CD14-positive monocyte (primary cell): ENCODE measurements around the gene TBC1D16. TPM values are rescaled to one million over a fixed set of nuclear protein-coding genes. Genes with fewer than 3 reads are reported as not detected.

Source experiments
- DNase-seq, 3 donors: peaks; one replicate each; pipeline ENCODE4 v3.0.0-alpha.2; 2011 to 2022
- H2AFZ ChIP-seq: 2 replicates; pipeline ENCODE4 v1.6.0; 2012; ENCODE audit warnings: mild to moderate bottlenecking, low read depth, low read length, inconsistent platforms; ENCODE audit not compliant: insufficient read depth, poor library complexity, severe bottlenecking
- H3K27ac ChIP-seq, 2 donors: 1 replicate in 1 of 2; 2 replicates in 1 of 2; pipeline ENCODE4 v1.5.1; 2012 to 2013; ENCODE audit warnings: low read length in 2 of 2, control low read depth in 1 of 2, inconsistent platforms in 1 of 2, low read depth in 1 of 2, mild to moderate bottlenecking in 1 of 2
- H3K27me3 ChIP-seq, 2 donors: one replicate each; pipeline versions ENCODE4 v1.6.0 to v1.6.1; 2011 to 2013; ENCODE audit warnings: low read length in 2 of 2; ENCODE audit not compliant: control insufficient read depth in 2 of 2, insufficient read depth in 2 of 2
- H3K36me3 ChIP-seq, 2 donors: replicated peaks in 1 of 2; 1 replicate in 1 of 2; 2 replicates in 1 of 2; pipeline versions ENCODE4 v1.5.1 to v1.6.1; 2012 to 2013; ENCODE audit warnings: low read length in 2 of 2, control low read depth in 1 of 2, inconsistent platforms in 1 of 2, mild to moderate bottlenecking in 1 of 2; ENCODE audit not compliant: insufficient read depth in 2 of 2, control insufficient read depth in 1 of 2
- H3K4me1 ChIP-seq, 2 donors: 1 replicate in 1 of 2; 2 replicates in 1 of 2; pipeline versions ENCODE4 v1.5.1 to v1.6.1; 2012 to 2013; ENCODE audit warnings: low read length in 2 of 2, control low read depth in 1 of 2, inconsistent platforms in 1 of 2, mild to moderate bottlenecking in 1 of 2, moderate library complexity in 1 of 2; ENCODE audit not compliant: insufficient read depth in 2 of 2, control insufficient read depth in 1 of 2
- H3K4me2 ChIP-seq: replicated peaks from 2 replicates; pipeline ENCODE3; 2012; ENCODE audit warnings: low read length, moderate library complexity, mild to moderate bottlenecking; ENCODE audit not compliant: poor library complexity, severe bottlenecking; ENCODE audit errors: extremely low read depth
- H3K4me3 ChIP-seq, 3 experiments: fragments of 200-600 bp in 1 of 3; sonication (generic) in 1 of 3; replicated peaks in 1 of 3; 1 replicate in 2 of 3; 2 replicates in 1 of 3; pipeline ENCODE4 v1.5.1; 2011 to 2013; ENCODE audit warnings: low read length in 3 of 3, mild to moderate bottlenecking in 3 of 3, control low read depth in 2 of 3, low read depth in 2 of 3, inconsistent platforms in 1 of 3, moderate library complexity in 1 of 3
- H3K79me2 ChIP-seq: 2 replicates; pipeline ENCODE4 v1.6.0; 2012; ENCODE audit warnings: mild to moderate bottlenecking, control low read depth, inconsistent platforms, low read length, moderate library complexity; ENCODE audit not compliant: insufficient read depth
- H3K9ac ChIP-seq: 2 replicates; pipeline ENCODE4 v1.6.0; 2017; ENCODE audit warnings: low read length, mild to moderate bottlenecking; ENCODE audit not compliant: insufficient read depth, poor library complexity, severe bottlenecking
- H3K9me3 ChIP-seq, 2 donors: replicated peaks in 1 of 2; 1 replicate in 1 of 2; 2 replicates in 1 of 2; pipeline versions ENCODE4 v1.5.1 to v1.6.1; 2012 to 2013; ENCODE audit warnings: low read length in 2 of 2, control low read depth in 1 of 2; ENCODE audit not compliant: control insufficient read depth in 1 of 2, insufficient read depth in 1 of 2
- H4K20me1 ChIP-seq: 2 replicates; pipeline ENCODE4 v1.6.0; 2012; ENCODE audit warnings: mild to moderate bottlenecking, low read length, control low read depth, moderate library complexity; ENCODE audit not compliant: insufficient read depth
- H3K27ac Mint-ChIP-seq, 7 donors: one replicate each; pipeline ENCODE4 v1.8.0; 2020; ENCODE audit warnings: mild to moderate bottlenecking in 7 of 7, mixed read lengths in 7 of 7, moderate library complexity in 6 of 7, inconsistent platforms in 2 of 7
- H3K27me3 Mint-ChIP-seq, 3 donors: one replicate each; pipeline ENCODE4 v1.8.0; 2021 to 2022; ENCODE audit warnings: low read depth in 3 of 3, mild to moderate bottlenecking in 3 of 3, mixed read lengths in 3 of 3, moderate library complexity in 3 of 3, inconsistent platforms in 1 of 3
- H3K36me3 Mint-ChIP-seq, 2 donors: one replicate each; pipeline ENCODE4 v1.8.0; 2020; ENCODE audit warnings: mixed read lengths in 2 of 2, inconsistent platforms in 1 of 2, mild to moderate bottlenecking in 1 of 2
- H3K4me1 Mint-ChIP-seq: one replicate; pipeline ENCODE4 v1.8.0; 2020; ENCODE audit warnings: mild to moderate bottlenecking, mixed read lengths
- H3K4me3 Mint-ChIP-seq, 2 donors: one replicate each; pipeline ENCODE4 v1.8.0; 2020; ENCODE audit warnings: mild to moderate bottlenecking in 2 of 2, mixed read lengths in 2 of 2, moderate library complexity in 1 of 2
- H3K9me3 Mint-ChIP-seq, 7 donors: one replicate each; pipeline ENCODE4 v1.8.0; 2020 to 2022; ENCODE audit warnings: mixed read lengths in 7 of 7, mild to moderate bottlenecking in 6 of 7, moderate library complexity in 6 of 7, inconsistent platforms in 2 of 7
- WGBS: methylation state at CpG from one replicate; pipeline ENCODE4 v1.1.5; 2013; ENCODE audit warnings: missing lambda C conversion rate; ENCODE audit not compliant: insufficient coverage; 5-methylcytosine and 5-hydroxymethylcytosine counted together
- intact Hi-C, 2 donors: fragments of 100-400 bp; cut with micrococcal nuclease; formaldehyde crosslinking; loops; one replicate each; pipeline versions ENCODE4 v1.15.0 to v1.15.1; 2023
- polyA plus RNA-seq, 3 donors: library from polyadenylated mRNA; depleted of rRNA in 1 of 3; unstranded in 2 of 3; stranded (reverse) in 1 of 3; fragments of 300-500 nt in 2 of 3; fragments of >200 nt in 1 of 3; fragmentation: Illumina TruSeq in 2 of 3; gene quantifications; 1 replicate in 2 of 3; 2 replicates in 1 of 3; pipeline ENCODE4 v1.2.3, GENCODE V29; 2012 to 2021
- TF ChIP-seq, protein P1 (sequence below): fragments of 200-600 bp; IDR thresholded peaks from one replicate; pipeline ENCODE4 v1.8.0; 2022; ENCODE audit warnings: antibody characterized with exemption, mild to moderate bottlenecking

The TBC1D16 gene
- polyA plus RNA-seq, 3 donors: 0.11 to 0.53 (median 0.27) TPM

DNA sequence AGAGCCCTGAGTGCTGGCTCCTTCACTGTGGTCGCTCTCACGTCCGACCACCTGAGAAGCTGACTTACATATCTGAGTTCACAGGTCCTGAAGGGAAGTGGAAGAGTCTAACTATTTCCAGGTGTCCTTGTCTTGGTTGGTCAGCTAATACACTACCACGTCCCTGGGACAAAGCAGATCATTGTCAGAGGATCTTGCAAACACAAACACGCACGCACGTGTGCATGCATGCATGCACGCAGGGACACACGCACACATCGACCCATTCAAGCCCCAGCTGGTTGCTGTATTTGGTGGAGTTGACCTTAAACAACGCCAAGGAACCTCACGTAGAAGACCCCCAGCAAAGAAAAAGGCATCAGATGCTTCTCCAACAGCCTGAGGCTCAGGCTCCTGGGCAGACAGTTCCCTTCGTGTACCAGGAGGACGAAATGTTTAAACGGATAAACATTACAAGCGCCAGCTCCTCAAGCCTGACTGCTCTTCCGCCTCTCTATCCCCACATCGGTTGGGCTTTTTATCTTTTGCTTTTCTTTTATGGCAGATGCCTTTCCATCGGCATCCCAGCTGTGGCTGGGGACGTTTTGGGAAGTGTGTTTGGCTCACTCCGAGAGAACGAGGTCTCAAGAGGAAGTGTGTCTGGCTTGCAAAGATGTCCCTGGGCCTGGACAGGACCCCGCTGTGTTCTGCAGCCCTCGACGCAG lies 95.8 kb downstream of the TBC1D16 start:
- H3K4me3 Mint-ChIP-seq: no peak overlapping the region
- Histone ChIP-seq H3K9ac (no peak overlapping the region), H2AFZ (no peak overlapping the region), H3K27me3 (peaks cover 0 to 5% of the 10 kb centered on the region in 2 donors), H3K36me3 (no peaks in the 10 kb centered on the region), H3K4me2 (no peak overlapping the region), H4K20me1 (no peaks in the 10 kb centered on the region), H3K9me3 (no peaks in the 10 kb centered on the region), H3K27ac (no peak overlapping the region), H3K4me1 (peaks cover 14 to 22% of the 10 kb centered on the region in 2 donors), H3K79me2 (no peaks in the 10 kb centered on the region), H3K4me3 (no peak overlapping the region)
- H3K4me1 Mint-ChIP-seq: peaks cover 24% of the 10 kb centered on the region
- intact Hi-C loops: no loop called here
- DNase-seq: no peak
- TF ChIP-seq, protein P1, sequence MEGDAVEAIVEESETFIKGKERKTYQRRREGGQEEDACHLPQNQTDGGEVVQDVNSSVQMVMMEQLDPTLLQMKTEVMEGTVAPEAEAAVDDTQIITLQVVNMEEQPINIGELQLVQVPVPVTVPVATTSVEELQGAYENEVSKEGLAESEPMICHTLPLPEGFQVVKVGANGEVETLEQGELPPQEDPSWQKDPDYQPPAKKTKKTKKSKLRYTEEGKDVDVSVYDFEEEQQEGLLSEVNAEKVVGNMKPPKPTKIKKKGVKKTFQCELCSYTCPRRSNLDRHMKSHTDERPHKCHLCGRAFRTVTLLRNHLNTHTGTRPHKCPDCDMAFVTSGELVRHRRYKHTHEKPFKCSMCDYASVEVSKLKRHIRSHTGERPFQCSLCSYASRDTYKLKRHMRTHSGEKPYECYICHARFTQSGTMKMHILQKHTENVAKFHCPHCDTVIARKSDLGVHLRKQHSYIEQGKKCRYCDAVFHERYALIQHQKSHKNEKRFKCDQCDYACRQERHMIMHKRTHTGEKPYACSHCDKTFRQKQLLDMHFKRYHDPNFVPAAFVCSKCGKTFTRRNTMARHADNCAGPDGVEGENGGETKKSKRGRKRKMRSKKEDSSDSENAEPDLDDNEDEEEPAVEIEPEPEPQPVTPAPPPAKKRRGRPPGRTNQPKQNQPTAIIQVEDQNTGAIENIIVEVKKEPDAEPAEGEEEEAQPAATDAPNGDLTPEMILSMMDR: no peak
- 73% methylated on average over 21 of the region's 25 CpGs for WGBS
- H3K36me3 Mint-ChIP-seq: no peaks in the 10 kb centered on the region
- H3K9me3 Mint-ChIP-seq: peaks cover 0 to 4% (median 0%) of the 10 kb centered on the region in 7 donors
- peak overlapping the region in 1 of 7 donors; percentile 26 for H3K27ac Mint-ChIP-seq
- peaks cover 11 to 29% (median 16%) of the 10 kb centered on the region in 3 donors for H3K27me3 Mint-ChIP-seq

DNA sequence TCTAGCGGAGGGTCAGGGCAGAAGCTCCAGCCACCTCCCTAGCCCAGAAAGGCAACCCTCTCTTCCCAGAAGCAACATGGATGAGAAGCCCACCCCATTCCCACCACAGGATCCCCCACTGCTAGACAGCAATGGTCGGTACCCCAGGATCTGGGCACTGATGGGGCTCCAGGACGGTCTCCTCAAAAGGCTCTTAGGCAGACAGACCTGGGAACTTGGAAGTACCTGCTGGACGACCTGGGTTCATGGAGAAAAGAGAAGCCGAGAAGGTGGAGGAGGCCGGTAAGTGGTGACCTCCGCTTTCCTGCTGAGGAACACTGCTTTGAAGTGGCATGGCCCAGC lies 96.6 kb downstream of the TBC1D16 start:
- peaks cover 9 to 35% (median 16%) of the 10 kb centered on the region in 3 donors for H3K27me3 Mint-ChIP-seq
- no peak overlapping the region for H2AFZ ChIP-seq
- WGBS: 91% methylated on average over 7 of the region's 7 CpGs
- H3K36me3 Mint-ChIP-seq: no peaks in the 10 kb centered on the region
- TF ChIP-seq, protein P1: no peak
- no peak overlapping the region for H3K4me3 Mint-ChIP-seq
- H3K4me2 ChIP-seq: no peak overlapping the region
- H3K27me3 ChIP-seq: peaks cover 0 to 5% of the 10 kb centered on the region in 2 donors
- H3K4me1 ChIP-seq: peaks cover 18 to 27% of the 10 kb centered on the region in 2 donors
- no peak for DNase-seq
- H4K20me1 ChIP-seq: no peaks in the 10 kb centered on the region
- H3K79me2 ChIP-seq: no peaks in the 10 kb centered on the region
- no peak overlapping the region for H3K27ac Mint-ChIP-seq
- no peak overlapping the region for H3K27ac ChIP-seq
- H3K4me3 ChIP-seq: no peak overlapping the region
- no peaks in the 10 kb centered on the region for H3K36me3 ChIP-seq
- no peaks in the 10 kb centered on the region for H3K9me3 ChIP-seq
- H3K9me3 Mint-ChIP-seq: peaks cover 0 to 4% (median 0%) of the 10 kb centered on the region in 7 donors
- intact Hi-C loops: no loop called here
- no peak overlapping the region for H3K9ac ChIP-seq
- H3K4me1 Mint-ChIP-seq: peaks cover 29% of the 10 kb centered on the region
